CD14-positive monocyte (primary cell): ENCODE data around the gene HOXC11. TPM values are rescaled to one million over a fixed set of nuclear protein-coding genes. Genes with fewer than 3 reads are reported as not detected.

Source experiments
- DNase-seq, 3 donors: peaks; one replicate each; pipeline ENCODE4 v3.0.0-alpha.2; 2011 to 2022
- H2AFZ ChIP-seq: 2 replicates; pipeline ENCODE4 v1.6.0; 2012; ENCODE audit warnings: mild to moderate bottlenecking, low read depth, low read length, inconsistent platforms; ENCODE audit not compliant: insufficient read depth, poor library complexity, severe bottlenecking
- H3K27ac ChIP-seq, 2 donors: 1 replicate in 1 of 2; 2 replicates in 1 of 2; pipeline ENCODE4 v1.5.1; 2012 to 2013; ENCODE audit warnings: low read length in 2 of 2, control low read depth in 1 of 2, inconsistent platforms in 1 of 2, low read depth in 1 of 2, mild to moderate bottlenecking in 1 of 2
- H3K27me3 ChIP-seq, 2 donors: one replicate each; pipeline versions ENCODE4 v1.6.0 to v1.6.1; 2011 to 2013; ENCODE audit warnings: low read length in 2 of 2; ENCODE audit not compliant: control insufficient read depth in 2 of 2, insufficient read depth in 2 of 2
- H3K36me3 ChIP-seq, 2 donors: replicated peaks in 1 of 2; 1 replicate in 1 of 2; 2 replicates in 1 of 2; pipeline versions ENCODE4 v1.5.1 to v1.6.1; 2012 to 2013; ENCODE audit warnings: low read length in 2 of 2, control low read depth in 1 of 2, inconsistent platforms in 1 of 2, mild to moderate bottlenecking in 1 of 2; ENCODE audit not compliant: insufficient read depth in 2 of 2, control insufficient read depth in 1 of 2
- H3K4me1 ChIP-seq, 2 donors: 1 replicate in 1 of 2; 2 replicates in 1 of 2; pipeline versions ENCODE4 v1.5.1 to v1.6.1; 2012 to 2013; ENCODE audit warnings: low read length in 2 of 2, control low read depth in 1 of 2, inconsistent platforms in 1 of 2, mild to moderate bottlenecking in 1 of 2, moderate library complexity in 1 of 2; ENCODE audit not compliant: insufficient read depth in 2 of 2, control insufficient read depth in 1 of 2
- H3K4me2 ChIP-seq: replicated peaks from 2 replicates; pipeline ENCODE3; 2012; ENCODE audit warnings: low read length, moderate library complexity, mild to moderate bottlenecking; ENCODE audit not compliant: poor library complexity, severe bottlenecking; ENCODE audit errors: extremely low read depth
- H3K4me3 ChIP-seq, 3 experiments: fragments of 200-600 bp in 1 of 3; sonication (generic) in 1 of 3; replicated peaks in 1 of 3; 1 replicate in 2 of 3; 2 replicates in 1 of 3; pipeline ENCODE4 v1.5.1; 2011 to 2013; ENCODE audit warnings: low read length in 3 of 3, mild to moderate bottlenecking in 3 of 3, control low read depth in 2 of 3, low read depth in 2 of 3, inconsistent platforms in 1 of 3, moderate library complexity in 1 of 3
- H3K79me2 ChIP-seq: 2 replicates; pipeline ENCODE4 v1.6.0; 2012; ENCODE audit warnings: mild to moderate bottlenecking, control low read depth, inconsistent platforms, low read length, moderate library complexity; ENCODE audit not compliant: insufficient read depth
- H3K9ac ChIP-seq: 2 replicates; pipeline ENCODE4 v1.6.0; 2017; ENCODE audit warnings: low read length, mild to moderate bottlenecking; ENCODE audit not compliant: insufficient read depth, poor library complexity, severe bottlenecking
- H3K9me3 ChIP-seq, 2 donors: replicated peaks in 1 of 2; 1 replicate in 1 of 2; 2 replicates in 1 of 2; pipeline versions ENCODE4 v1.5.1 to v1.6.1; 2012 to 2013; ENCODE audit warnings: low read length in 2 of 2, control low read depth in 1 of 2; ENCODE audit not compliant: control insufficient read depth in 1 of 2, insufficient read depth in 1 of 2
- H4K20me1 ChIP-seq: 2 replicates; pipeline ENCODE4 v1.6.0; 2012; ENCODE audit warnings: mild to moderate bottlenecking, low read length, control low read depth, moderate library complexity; ENCODE audit not compliant: insufficient read depth
- H3K27ac Mint-ChIP-seq, 7 donors: one replicate each; pipeline ENCODE4 v1.8.0; 2020; ENCODE audit warnings: mild to moderate bottlenecking in 7 of 7, mixed read lengths in 7 of 7, moderate library complexity in 6 of 7, inconsistent platforms in 2 of 7
- H3K27me3 Mint-ChIP-seq, 3 donors: one replicate each; pipeline ENCODE4 v1.8.0; 2021 to 2022; ENCODE audit warnings: low read depth in 3 of 3, mild to moderate bottlenecking in 3 of 3, mixed read lengths in 3 of 3, moderate library complexity in 3 of 3, inconsistent platforms in 1 of 3
- H3K36me3 Mint-ChIP-seq, 2 donors: one replicate each; pipeline ENCODE4 v1.8.0; 2020; ENCODE audit warnings: mixed read lengths in 2 of 2, inconsistent platforms in 1 of 2, mild to moderate bottlenecking in 1 of 2
- H3K4me1 Mint-ChIP-seq: one replicate; pipeline ENCODE4 v1.8.0; 2020; ENCODE audit warnings: mild to moderate bottlenecking, mixed read lengths
- H3K4me3 Mint-ChIP-seq, 2 donors: one replicate each; pipeline ENCODE4 v1.8.0; 2020; ENCODE audit warnings: mild to moderate bottlenecking in 2 of 2, mixed read lengths in 2 of 2, moderate library complexity in 1 of 2
- H3K9me3 Mint-ChIP-seq, 7 donors: one replicate each; pipeline ENCODE4 v1.8.0; 2020 to 2022; ENCODE audit warnings: mixed read lengths in 7 of 7, mild to moderate bottlenecking in 6 of 7, moderate library complexity in 6 of 7, inconsistent platforms in 2 of 7
- CTCF ChIP-seq: fragments of 200-600 bp; IDR thresholded peaks from one replicate; pipeline ENCODE4 v1.8.0; 2022; ENCODE audit warnings: antibody characterized with exemption, mild to moderate bottlenecking
- WGBS: methylation state at CpG from one replicate; pipeline ENCODE4 v1.1.5; 2013; ENCODE audit warnings: missing lambda C conversion rate; ENCODE audit not compliant: insufficient coverage; 5-methylcytosine and 5-hydroxymethylcytosine counted together
- intact Hi-C, 2 donors: fragments of 100-400 bp; cut with micrococcal nuclease; formaldehyde crosslinking; loops; one replicate each; pipeline versions ENCODE4 v1.15.0 to v1.15.1; 2023
- polyA plus RNA-seq, 3 donors: library from polyadenylated mRNA; depleted of rRNA in 1 of 3; unstranded in 2 of 3; stranded (reverse) in 1 of 3; fragments of 300-500 nt in 2 of 3; fragments of >200 nt in 1 of 3; fragmentation: Illumina TruSeq in 2 of 3; gene quantifications; 1 replicate in 2 of 3; 2 replicates in 1 of 3; pipeline ENCODE4 v1.2.3, GENCODE V29; 2012 to 2021

The HOXC11 gene
- polyA plus RNA-seq, 3 donors = not detected

DNA sequence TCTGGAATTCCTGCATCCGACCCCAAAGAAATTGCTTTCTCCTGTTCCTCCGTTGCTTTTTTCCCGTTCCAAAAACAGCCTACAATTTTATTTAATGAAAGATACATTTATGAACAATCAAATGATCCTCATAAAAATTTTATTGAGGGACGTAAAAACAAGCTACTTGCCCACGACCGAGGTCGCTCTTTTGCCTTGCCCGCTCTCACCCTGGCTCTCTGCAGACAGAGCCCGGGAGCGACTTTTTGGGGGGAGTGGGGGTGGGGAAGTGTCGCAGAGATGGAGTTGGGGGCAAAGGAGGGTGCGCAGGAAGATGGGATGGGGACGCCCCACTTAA lies 25.9 kb downstream of the HOXC11 start:
- peaks cover 15 to 30% of the 10 kb centered on the region in 2 donors for H3K4me1 ChIP-seq
- H3K79me2 ChIP-seq = no peaks in the 10 kb centered on the region
- H3K9me3 ChIP-seq = peaks cover 3 to 53% of the 10 kb centered on the region in 2 donors
- intact Hi-C loops = loop anchor here in 1 of 2 donors (5.0 kb wide), 1 partner anchor 47 kb away; the partner anchor contains the start of gene HOXC12
- H3K27me3 ChIP-seq = peaks cover 92 to 100% of the 10 kb centered on the region in 2 donors
- TF ChIP-seq CTCF = no peak
- Mint-ChIP-seq H3K4me1 (peaks cover 29% of the 10 kb centered on the region), H3K36me3 (peaks cover 3 to 19% of the 10 kb centered on the region in 2 donors), H3K9me3 (peaks cover 1 to 63% (median 30%) of the 10 kb centered on the region in 7 donors), H3K27ac (no peak overlapping the region), H3K27me3 (peaks cover 98 to 100% (median 100%) of the 10 kb centered on the region in 3 donors), H3K4me3 (peak overlapping the region in 1 of 2 donors; percentile 74)
- no peak overlapping the region for H3K4me3 ChIP-seq
- 6% methylated on average over 3 of the region's 13 CpGs for WGBS
- H3K4me2 ChIP-seq = no peak overlapping the region
- H3K9ac ChIP-seq = no peak overlapping the region
- no peaks in the 10 kb centered on the region for H3K36me3 ChIP-seq
- H3K27ac ChIP-seq = no peak overlapping the region
- DNase-seq = no peak
- H2AFZ ChIP-seq = no peak overlapping the region
- no peaks in the 10 kb centered on the region for H4K20me1 ChIP-seq

- no peak overlapping the region for H3K4me3 ChIP-seq
Observed at GRCh38 chr12:53999559-54000115, 26.7 kb downstream of the HOXC11 start.

More at GRCh38 chr12:53999559-54000115, 26.7 kb downstream of the HOXC11 start:
- Mint-ChIP-seq H3K4me3 (peak overlapping the region in 1 of 2 donors; percentile 73), H3K4me1 (peaks cover 25% of the 10 kb centered on the region), H3K27ac (no peak overlapping the region), H3K27me3 (peaks cover 98 to 100% (median 100%) of the 10 kb centered on the region in 3 donors), H3K9me3 (peaks cover 0 to 57% (median 25%) of the 10 kb centered on the region in 7 donors), H3K36me3 (peaks cover 3 to 16% of the 10 kb centered on the region in 2 donors)
- WGBS = 3% methylated on average over 17 of the region's 35 CpGs
- no peak for DNase-seq
- no peaks in the 10 kb centered on the region for H3K36me3 ChIP-seq
- intact Hi-C loops = loop anchor here in 1 of 2 donors (5.0 kb wide), 1 partner anchor 47 kb away; the partner anchor contains the start of gene HOXC12
- TF ChIP-seq CTCF = no peak
- peaks cover 94 to 100% of the 10 kb centered on the region in 2 donors for H3K27me3 ChIP-seq
- H3K79me2 ChIP-seq = no peaks in the 10 kb centered on the region
- no peaks in the 10 kb centered on the region for H4K20me1 ChIP-seq
- peaks cover 3 to 55% of the 10 kb centered on the region in 2 donors for H3K9me3 ChIP-seq
- no peak overlapping the region for H2AFZ ChIP-seq
- H3K4me1 ChIP-seq = peaks cover 15 to 30% of the 10 kb centered on the region in 2 donors
- H3K27ac ChIP-seq = no peak overlapping the region
- H3K9ac ChIP-seq = no peak overlapping the region
- H3K4me2 ChIP-seq = peak overlapping the region; percentile 24
